Panc1 (cell line): ENCODE results near the gene TRMT61B. TPM values are rescaled to one million over a fixed set of nuclear protein-coding genes. Genes with fewer than 3 reads are reported as not detected.

Source experiments
- ATAC-seq: fragments of 200-7000 bp; cut with Tn5 transposase; 2 replicates; pipeline ENCODE4 v1.9.1; 2020; ENCODE audit warnings: mild to moderate bottlenecking, moderate library complexity
- Bru-seq: library from RNA; stranded (reverse); fragments of 400-500 nt; gene quantifications from one replicate; lab custom pipeline; 2021; lab: Mats Ljungman, UMichigan
- BruChase-seq, 2 experiments: library from RNA; stranded (reverse); fragments of 400-500 nt; gene quantifications; one replicate each; lab custom pipeline; 2021; lab: Mats Ljungman, UMichigan
- BruUV-seq: library from RNA; stranded (reverse); fragments of 400-500 nt; replicated peaks from 2 replicates; lab custom pipeline; 2021; lab: Mats Ljungman, UMichigan
- CTCF ChIA-PET: fragments of 300-600 bp; sonication (Branson Sonifier 250); formaldehyde crosslinking; loops from one replicate; lab custom pipeline; 2022; ENCODE audit warnings: antibody characterized with exemption; lab: Charles Lee
- POLR2A ChIA-PET: fragments of 300-600 bp; sonication (Branson Sonifier 250); formaldehyde crosslinking; loops from one replicate; lab custom pipeline; 2022; ENCODE audit warnings: antibody characterized with exemption; lab: Charles Lee
- DNase-seq: peaks from one replicate; pipeline ENCODE4 v3.0.0-alpha.2; 2010; ENCODE audit warnings: low read depth, low spot score
- H3K27ac ChIP-seq: 2 replicates; pipeline ENCODE4 v1.5.1; 2011; ENCODE audit warnings: mild to moderate bottlenecking, low read length, inconsistent platforms
- H3K27me3 ChIP-seq: fragments of 200-500 bp; sonication (Bioruptor generic); 2 replicates; pipeline ENCODE4 v1.6.0; 2014; ENCODE audit warnings: low read length, inconsistent platforms; ENCODE audit not compliant: control insufficient read depth, insufficient read depth
- H3K36me3 ChIP-seq: fragments of 200-500 bp; sonication (Bioruptor generic); 2 replicates; pipeline ENCODE4 v1.5.1; 2014; ENCODE audit warnings: inconsistent platforms, mild to moderate bottlenecking, low read length, moderate library complexity; ENCODE audit not compliant: control insufficient read depth, insufficient read depth
- H3K4me1 ChIP-seq: 2 replicates; pipeline ENCODE4 v1.5.1; 2011; ENCODE audit warnings: inconsistent platforms, mild to moderate bottlenecking, low read length, moderate library complexity; ENCODE audit not compliant: control insufficient read depth, insufficient read depth
- H3K4me3 ChIP-seq, 2 experiments: 2 replicates each; pipeline ENCODE4 v1.5.1; 2011 to 2012; ENCODE audit warnings: low read depth in 2 of 2, low read length in 2 of 2, mild to moderate bottlenecking in 2 of 2, inconsistent platforms in 1 of 2, moderate library complexity in 1 of 2
- H3K9me3 ChIP-seq: fragments of 200-500 bp; sonication (Bioruptor generic); 2 replicates; pipeline ENCODE4 v1.5.1; 2014; ENCODE audit warnings: low read depth, mild to moderate bottlenecking, inconsistent platforms, low read length, moderate library complexity; ENCODE audit not compliant: control insufficient read depth, insufficient read depth
- CTCF ChIP-seq: fragments of 450-650 bp; IDR thresholded peaks from 2 replicates; pipeline ENCODE4 v1.5.1; 2017; ENCODE audit warnings: mild to moderate bottlenecking
- POLR2AphosphoS5 ChIP-seq: IDR thresholded peaks from 2 replicates; pipeline ENCODE4 v1.6.1; 2012; ENCODE audit warnings: mild to moderate bottlenecking, low read depth, low read length, moderate library complexity
- REST ChIP-seq, 2 experiments: IDR thresholded peaks; 2 replicates each; pipeline ENCODE4 v1.6.1; 2011 to 2012; ENCODE audit warnings: low read depth in 2 of 2, control low read depth in 1 of 2, low read length in 1 of 2, mild to moderate bottlenecking in 1 of 2, moderate library complexity in 1 of 2; ENCODE audit not compliant: insufficient read depth in 1 of 2
- SIN3A ChIP-seq: IDR thresholded peaks from 2 replicates; pipeline ENCODE4 v1.6.1; 2012; ENCODE audit warnings: low read depth, mild to moderate bottlenecking, low read length, moderate library complexity, borderline replicate concordance; ENCODE audit not compliant: insufficient read depth
- TCF7L2 ChIP-seq: IDR thresholded peaks from 2 replicates; pipeline ENCODE4 v1.6.1; 2011; ENCODE audit warnings: mild to moderate bottlenecking, low read depth, low read length, inconsistent platforms
- in situ Hi-C: cut with HindIII; loops from 2 replicates; pipeline ENCODE4 v1.10.0; 2016; ENCODE audit warnings: low sequenced_read_pairs, low pct_unique_long_range_greater_than_20kb
- intact Hi-C: fragments of 100-400 bp; cut with micrococcal nuclease; formaldehyde crosslinking; loops from one replicate; pipeline ENCODE4 v1.10.0; 2022; ENCODE audit not compliant: unreplicated experiment
- long read RNA-seq: library from polyadenylated mRNA; unstranded; transcript quantifications from one replicate; pipeline ENCODE4 v2.0.0, GENCODE V29; 2021; ENCODE audit not compliant: unreplicated experiment
- polyA plus RNA-seq: library from polyadenylated mRNA; unstranded; fragments of >200 nt; gene quantifications from one replicate; pipeline ENCODE4 v1.2.1, GENCODE V29; 2012; ENCODE audit warnings: missing spikeins; ENCODE audit not compliant: insufficient read length
- total RNA-seq: library from RNA; stranded (reverse); gene quantifications from one replicate; pipeline ENCODE4 v1.2.1, GENCODE V29; 2021; ENCODE audit not compliant: unreplicated experiment

The TRMT61B gene
- total RNA-seq (14.3 TPM), Bru-seq, nascent RNA (percentile 71 among the genes with signal in this experiment), BruChase-seq, experiment 1, labeled RNA remaining after a 2-hour chase (percentile 76 among the genes with signal in this experiment), BruChase-seq, experiment 2, labeled RNA remaining after a 6-hour chase (percentile 73 among the genes with signal in this experiment)
- 10.4 TPM for polyA plus RNA-seq
- long read RNA-seq, transcript TRMT61B-201 (7 exons, 1,836 nt), result major isoform, 23 of 39 reads
- long read RNA-seq, partial matches to known transcripts, result 2 of 39 reads
- long read RNA-seq, other reads (novel, unspliced or antisense), result 14 of 39 reads

GRCh38 chr2:28870146-28870891 is at the start of gene TRMT61B:
Gene TRMT61B, minus strand, starts transcription at chr2:28870309. Its CDS starts 32 bp downstream, at chr2:28870277.
- TF ChIP-seq SIN3A (peak; percentile 76; the same call in 1 of the 2 replicates), CTCF (no peak), REST (IDR thresholded peaks at IDR 0.05; ENCODE audit: insufficient read depth in 1 of 2, low read depth in 2 of 2, low read length in 1 of 2) (peak in 1 of 2 experiments; percentile 7; a peak in 1 of 4 replicates), POLR2AphosphoS5 (peak; percentile 96), TCF7L2 (no peak)
- CTCF ChIA-PET, result no interaction called here
- BruUV-seq, result TSS peak; percentile 98
- Histone ChIP-seq H3K9me3 (no peaks in the 10 kb centered on the region), H3K36me3 (peaks cover 7% of the 10 kb centered on the region; the same call in 1 of the 2 replicates), H3K4me3 (peak within 1 kb of the TSS; percentile 85 to 95), H3K4me1 (peaks cover 10% of the 10 kb centered on the region; the same call in 1 of the 2 replicates), H3K27ac (peak within 1 kb of the TSS; percentile 89), H3K27me3 (peaks cover 2% of the 10 kb centered on the region; the same call in 1 of the 2 replicates)
- in situ Hi-C loops (no loop called here), intact Hi-C loops (no loop called here)
- DNase-seq, result peak; percentile 90
- ATAC-seq, result peak; percentile 99
- POLR2A ChIA-PET, result interaction anchor here (0.5 kb wide), 1 partner anchor 35 kb away, joined by 4 read pairs; no protein-coding TSS in a partner anchor

GRCh38 chr2:28915939-28916338 is 45.8 kb upstream of the TRMT61B start:
- in situ Hi-C loops, result no loop called here
- DNase-seq (no peak), ATAC-seq (no peak)
- peaks cover 57% of the 10 kb centered on the region for H3K36me3 ChIP-seq
- TF ChIP-seq TCF7L2 (no peak), CTCF (no peak), SIN3A (no peak), POLR2AphosphoS5 (no peak), REST (IDR thresholded peaks at IDR 0.05; ENCODE audit: insufficient read depth in 1 of 2, low read depth in 2 of 2, low read length in 1 of 2) (no peak)
- H3K9me3 ChIP-seq, result no peaks in the 10 kb centered on the region
- BruUV-seq, result no TSS peak
- intact Hi-C loops, result no loop called here
- H3K4me3 ChIP-seq, result no peak overlapping the region
- H3K4me1 ChIP-seq, result no peaks in the 10 kb centered on the region
- ChIA-PET POLR2A (interaction anchor here (0.6 kb wide), 2 partner anchors 51 to 89 kb away, joined by 3 to 10 read pairs; no protein-coding TSS in a partner anchor), CTCF (no interaction called here)
- no peaks in the 10 kb centered on the region for H3K27me3 ChIP-seq
- no peak overlapping the region for H3K27ac ChIP-seq
